ENCODE data around the gene SPOCD1. TPM values are rescaled to one million over a fixed set of nuclear protein-coding genes. Genes with fewer than 3 reads are reported as not detected.
A peak's percentile ranks its signal among the peaks of the same experiment; 100 is the strongest.

Gene SPOCD1
- polyA plus RNA-seq, 1 of the 3 experiments (the other 2 are of a cell fraction), result 10.7 TPM

GRCh38 chr1:31814041-31814511 is 1.7 kb downstream of the SPOCD1 start:
- H3K36me3 ChIP-seq (replicated peaks in 1 of 2; ENCODE audit: control insufficient read depth in 1 of 2, insufficient read depth in 2 of 2, low read length in 1 of 2), result no peaks in the 10 kb centered on the region
- H3K4me1 ChIP-seq (ENCODE audit: control insufficient read depth in 1 of 2, insufficient read depth in 2 of 2, low read depth in 1 of 2, low read length in 1 of 2), result peaks cover 0 to 32% of the 10 kb centered on the region in 2 experiments; a peak in 1 of 4 replicates
- ChIA-PET CTCF (interaction anchor here (0.5 to 6.8 kb wide), 8 partner anchors 12 to 189 kb away, joined by 3 to 37 read pairs (median 4); no protein-coding TSS in a partner anchor), POLR2A (interaction anchor here (0.6 to 1.1 kb wide), 2 partner anchors 56 to 200 kb away, joined by 3 read pairs; partner anchors contain the start of gene KHDRBS1)
- no peak overlapping the region for H3K4me3 ChIP-seq (ENCODE audit: low read depth in 2 of 2, low read length in 1 of 2)
- peak overlapping the region in 1 of 2 experiments; percentile 73; a peak in 2 of 4 replicates for H3K27ac ChIP-seq (ENCODE audit: low read depth in 2 of 2, low read length in 1 of 2)
- no peaks in the 10 kb centered on the region for H4K20me1 ChIP-seq (ENCODE audit: insufficient read depth)
- H3F3A ChIP-seq (replicated peaks; ENCODE audit: insufficient read depth), result no peaks in the 10 kb centered on the region
- peak; percentile 69 for DNase-seq
- H3K9ac ChIP-seq, result no peak overlapping the region
- no peak for TF ChIP-seq NRF1 (IDR thresholded peaks at IDR 0.05; ENCODE audit: low read depth, low read length)
- TF ChIP-seq NFIC (IDR thresholded peaks at IDR 0.05; ENCODE audit: borderline replicate concordance), result no peak
- no peak for TF ChIP-seq RXRA (IDR thresholded peaks at IDR 0.05; ENCODE audit: borderline replicate concordance, low read depth)
- no peak for TF ChIP-seq CHD2 (IDR thresholded peaks at IDR 0.05; ENCODE audit: low read length, partially characterized antibody)
- TF ChIP-seq RCOR1 (IDR thresholded peaks at IDR 0.05; ENCODE audit: low read length), result peak; percentile 52
- peak; percentile 17; the same call in 1 of the 2 replicates for TF ChIP-seq RAD21 (IDR thresholded peaks at IDR 0.05; ENCODE audit: low read length)
- no peak for TF ChIP-seq TCF12 (IDR thresholded peaks at IDR 0.05)
- TF ChIP-seq ZBTB33 (IDR thresholded peaks at IDR 0.05; ENCODE audit: borderline replicate concordance, low read depth), result no peak
- TF ChIP-seq IRF3 (IDR thresholded peaks at IDR 0.05; ENCODE audit: low read depth, low read length), result no peak
- no peak for TF ChIP-seq ELF1 (IDR thresholded peaks at IDR 0.05)
- peak in 1 of 2 experiments; percentile 48; a peak in 2 of 4 replicates for TF ChIP-seq EP300 (IDR thresholded peaks at IDR 0.05; ENCODE audit: borderline replicate concordance in 1 of 2, low read depth in 1 of 2, low read length in 1 of 2)
- TF ChIP-seq TAF1 (IDR thresholded peaks at IDR 0.05; ENCODE audit: borderline replicate concordance, low read depth, low read length), result no peak
- TF ChIP-seq SMC3 (IDR thresholded peaks at IDR 0.05; ENCODE audit: low read depth, low read length), result peak; percentile 15; the same call in 1 of the 2 replicates
- no peak for TF ChIP-seq REST (IDR thresholded peaks at IDR 0.05; ENCODE audit: low read depth, low read length)
- TF ChIP-seq FOXJ3 (CRISPR knock-in tag; IDR thresholded peaks at IDR 0.05), result 0 out of 2 replicates have a peak, but pooled peaks have one; percentile 52
- no peaks in the 10 kb centered on the region for H3K9me3 ChIP-seq
- H3K9me2 ChIP-seq, result no peaks in the 10 kb centered on the region
- H3K79me2 ChIP-seq (ENCODE audit: insufficient read depth), result no peaks in the 10 kb centered on the region
- no peak overlapping the region for H2AFZ ChIP-seq (ENCODE audit: low read depth)
- H3K4me2 ChIP-seq, result no peak overlapping the region
- H3K27me3 ChIP-seq (ENCODE audit: insufficient read depth), result no peaks in the 10 kb centered on the region
- no CpG with 5 or more reads among the region's 11 CpGs for WGBS (ENCODE audit: low lambda C conversion rate)

Measured in SK-N-SH (cell line).